ENCODE results near the gene CLIP4.

Gene CLIP4

GRCh38 chr2:29222381-29223179 lies 107.4 kb downstream of the CLIP4 start:
- TF ChIP-seq GATA3 (IDR thresholded peaks at IDR 0.05; ENCODE audit: low read depth, low read length) (no peak), GATA2 (IDR thresholded peaks at IDR 0.05; ENCODE audit: low read depth, low read length) (no peak)

GRCh38 chr2:29223257-29223656 lies 108.0 kb downstream of the CLIP4 start:
- TF ChIP-seq GATA3 (IDR thresholded peaks at IDR 0.05; ENCODE audit: low read depth, low read length) = no peak
- no peak for TF ChIP-seq GATA2 (IDR thresholded peaks at IDR 0.05; ENCODE audit: low read depth, low read length)

GRCh38 chr2:29223851-29224692 lies 108.9 kb downstream of the CLIP4 start:
- TF ChIP-seq GATA2 (IDR thresholded peaks at IDR 0.05; ENCODE audit: low read depth, low read length) = peak; percentile 79
- TF ChIP-seq GATA3 (IDR thresholded peaks at IDR 0.05; ENCODE audit: low read depth, low read length) = no peak

GRCh38 chr2:29224693-29225551 lies 109.7 kb downstream of the CLIP4 start:
- no peak for TF ChIP-seq GATA2 (IDR thresholded peaks at IDR 0.05; ENCODE audit: low read depth, low read length)
- TF ChIP-seq GATA3 (IDR thresholded peaks at IDR 0.05; ENCODE audit: low read depth, low read length) = no peak

GRCh38 chr2:29225814-29226213 lies 110.6 kb downstream of the CLIP4 start:
- TF ChIP-seq GATA2 (IDR thresholded peaks at IDR 0.05; ENCODE audit: low read depth, low read length) (no peak), GATA3 (IDR thresholded peaks at IDR 0.05; ENCODE audit: low read depth, low read length) (no peak)

GRCh38 chr2:29226375-29226774 lies 111.2 kb downstream of the CLIP4 start:
- TF ChIP-seq GATA2 (IDR thresholded peaks at IDR 0.05; ENCODE audit: low read depth, low read length) (no peak), GATA3 (IDR thresholded peaks at IDR 0.05; ENCODE audit: low read depth, low read length) (no peak)

- TF ChIP-seq GATA3 (IDR thresholded peaks at IDR 0.05; ENCODE audit: low read depth, low read length) (no peak), GATA2 (IDR thresholded peaks at IDR 0.05; ENCODE audit: low read depth, low read length) (no peak)
Measured at GRCh38 chr2:29226808-29227207, 111.6 kb downstream of the CLIP4 start.

GRCh38 chr2:29227935-29228675 lies 112.9 kb downstream of the CLIP4 start:
- TF ChIP-seq GATA3 (IDR thresholded peaks at IDR 0.05; ENCODE audit: low read depth, low read length) = no peak
- TF ChIP-seq GATA2 (IDR thresholded peaks at IDR 0.05; ENCODE audit: low read depth, low read length) = no peak

GRCh38 chr2:29228947-29229346 lies 113.7 kb downstream of the CLIP4 start:
- TF ChIP-seq GATA2 (IDR thresholded peaks at IDR 0.05; ENCODE audit: low read depth, low read length) = no peak
- TF ChIP-seq GATA3 (IDR thresholded peaks at IDR 0.05; ENCODE audit: low read depth, low read length) = no peak

GRCh38 chr2:29229640-29230039 lies 114.4 kb downstream of the CLIP4 start:
- TF ChIP-seq GATA3 (IDR thresholded peaks at IDR 0.05; ENCODE audit: low read depth, low read length) = no peak
- TF ChIP-seq GATA2 (IDR thresholded peaks at IDR 0.05; ENCODE audit: low read depth, low read length) = no peak

GRCh38 chr2:29232041-29232440 lies 116.8 kb downstream of the CLIP4 start:
- TF ChIP-seq GATA2 (IDR thresholded peaks at IDR 0.05; ENCODE audit: low read depth, low read length) = no peak
- TF ChIP-seq GATA3 (IDR thresholded peaks at IDR 0.05; ENCODE audit: low read depth, low read length) = no peak

GRCh38 chr2:29233428-29233827 lies 118.2 kb downstream of the CLIP4 start:
- TF ChIP-seq GATA2 (IDR thresholded peaks at IDR 0.05; ENCODE audit: low read depth, low read length) = no peak
- no peak for TF ChIP-seq GATA3 (IDR thresholded peaks at IDR 0.05; ENCODE audit: low read depth, low read length)

GRCh38 chr2:29235411-29235810 lies 120.2 kb downstream of the CLIP4 start:
- no peak for TF ChIP-seq GATA3 (IDR thresholded peaks at IDR 0.05; ENCODE audit: low read depth, low read length)
- no peak for TF ChIP-seq GATA2 (IDR thresholded peaks at IDR 0.05; ENCODE audit: low read depth, low read length)

All from SH-SY5Y (cell line).